Skeletal muscle cell (primary cell): ENCODE data around the gene LUZP1.
A peak's percentile ranks its signal among the peaks of the same experiment; 100 is the strongest.

Experiments
- DNase-seq: peaks from one replicate; pipeline ENCODE4 v3.0.0-alpha.2; 2010; ENCODE audit warnings: low read depth
- H3K4me3 ChIP-seq: 2 replicates; pipeline ENCODE4 v1.5.1; 2011; ENCODE audit warnings: low read depth, mild to moderate bottlenecking, control low read depth, low read length, moderate library complexity

The LUZP1 gene

DNA sequence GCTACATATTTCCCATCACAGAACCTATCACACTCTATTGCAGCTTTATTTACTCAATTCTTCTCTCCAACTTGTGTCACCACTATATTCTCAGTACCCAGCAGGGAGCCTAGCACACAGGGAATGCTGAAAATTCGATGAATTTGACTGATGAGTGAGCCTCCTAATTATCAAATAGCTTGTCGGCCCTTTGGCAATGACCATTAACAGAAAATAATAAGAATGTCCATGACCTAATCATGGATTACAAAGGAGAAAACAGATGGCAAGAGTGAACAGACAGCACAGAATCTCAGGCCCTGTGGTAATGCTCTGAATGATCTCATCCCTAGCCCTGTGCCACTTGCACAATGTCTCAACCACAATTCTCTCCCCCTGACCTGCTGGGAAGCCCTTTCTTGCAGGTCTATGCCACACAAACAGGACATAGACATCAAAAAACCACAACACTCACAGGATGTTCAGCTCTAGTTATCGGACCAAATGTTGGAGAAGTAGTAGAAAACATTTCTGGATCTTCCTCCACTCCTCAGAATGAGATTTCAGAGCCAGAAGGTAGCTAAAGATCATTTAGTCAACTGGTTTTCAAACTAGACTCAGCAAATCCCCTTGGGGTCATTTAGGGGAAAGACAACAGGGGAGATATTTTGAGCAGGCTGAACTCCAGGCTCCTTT is 68.4 kb downstream of the LUZP1 start:
- no peak overlapping the region for H3K4me3 ChIP-seq
- peak; percentile 97 for DNase-seq

DNA sequence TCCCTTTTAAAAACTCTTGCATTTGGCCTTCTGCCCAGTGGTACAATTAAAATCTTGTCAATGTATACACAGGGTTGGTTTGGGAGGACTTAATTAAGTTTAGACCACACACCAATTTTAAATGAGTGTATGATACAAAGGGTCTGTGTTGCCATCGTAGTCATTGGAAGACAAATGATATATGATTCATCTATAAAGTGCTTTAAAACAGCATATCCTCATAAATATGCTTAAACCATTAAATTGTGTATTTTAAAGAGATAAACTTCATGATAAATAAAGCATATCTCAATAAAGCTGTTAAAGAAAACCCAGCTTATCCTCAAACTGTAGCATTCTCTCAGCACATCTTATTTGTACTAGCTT is 69.5 kb downstream of the LUZP1 start:
- H3K4me3 ChIP-seq, result no peak overlapping the region
- no peak for DNase-seq

DNA sequence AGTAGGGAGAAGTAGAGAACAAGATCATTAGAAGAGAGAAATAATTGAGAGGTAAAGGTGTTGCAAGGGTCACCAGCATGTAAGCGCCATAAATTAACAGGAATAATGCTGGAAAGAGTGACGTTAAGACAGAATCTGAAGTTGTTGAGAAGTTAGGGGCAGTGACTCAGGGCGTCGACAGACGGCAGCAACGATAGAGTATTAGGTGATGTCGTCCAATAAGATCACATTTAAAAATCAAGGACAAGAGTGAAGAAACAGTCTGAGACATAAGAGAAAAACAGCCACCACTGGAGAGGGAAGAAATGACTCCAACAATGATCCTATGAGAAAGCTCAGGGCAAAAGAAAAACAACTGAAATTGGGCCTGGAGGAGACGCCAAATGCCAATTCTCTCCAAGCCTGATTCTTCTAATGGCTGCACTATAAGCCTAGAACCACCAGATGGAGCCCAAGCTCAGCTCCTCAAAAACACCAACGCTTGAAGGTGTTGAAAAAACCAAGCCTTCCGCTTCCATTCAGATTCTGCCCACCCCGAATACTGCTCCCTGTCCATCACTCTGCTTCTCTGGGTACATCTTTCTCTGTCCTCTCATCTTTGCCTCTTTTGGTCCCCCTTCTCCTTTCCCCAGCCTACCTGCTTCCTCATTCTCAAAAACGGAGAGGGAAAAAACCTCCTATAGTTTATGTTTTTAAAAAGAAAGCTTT is 70.0 kb downstream of the LUZP1 start:
- no peak for DNase-seq
- no peak overlapping the region for H3K4me3 ChIP-seq

DNA sequence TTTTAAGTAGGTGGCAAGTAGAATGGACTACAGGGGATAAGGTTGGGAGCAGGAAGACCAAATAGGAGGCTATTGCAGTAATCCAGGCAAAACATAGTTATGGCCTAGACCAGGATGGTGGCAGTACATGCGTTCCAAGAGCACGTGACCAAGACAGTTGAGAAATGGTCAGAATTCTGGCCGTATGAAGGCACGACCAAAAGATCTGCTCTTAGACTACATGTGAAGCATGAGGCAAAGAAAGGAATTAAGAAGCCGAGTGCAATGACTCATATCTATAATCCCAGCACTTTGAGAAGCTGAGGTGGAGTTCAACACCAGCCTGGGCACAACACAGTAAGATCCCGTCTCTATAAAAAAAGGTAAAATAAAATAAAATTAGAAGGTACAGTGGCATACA is 71.3 kb downstream of the LUZP1 start:
- DNase-seq, result no peak
- no peak overlapping the region for H3K4me3 ChIP-seq

DNA sequence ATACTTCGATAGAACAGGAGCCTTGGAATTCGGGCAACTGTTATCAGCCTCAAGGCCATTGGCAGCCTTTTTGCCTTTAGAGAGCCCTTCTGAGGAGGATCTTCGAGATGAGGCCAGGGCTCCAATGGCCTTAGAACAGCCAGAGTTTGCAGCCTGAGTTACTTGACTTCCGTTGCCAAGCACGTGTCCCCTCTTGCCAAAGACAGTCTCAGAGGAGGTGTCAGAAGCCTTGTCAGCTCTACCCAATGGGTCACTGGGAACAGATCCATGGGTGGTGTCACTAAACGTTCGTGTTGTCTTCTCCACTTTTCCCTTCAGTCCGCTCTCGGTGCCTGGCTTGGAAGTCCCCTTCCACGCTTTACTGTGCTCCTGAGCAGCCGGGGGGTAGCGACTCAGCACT is 76.2 kb downstream of the LUZP1 start:
- DNase-seq, result no peak
- no peak overlapping the region for H3K4me3 ChIP-seq

DNA sequence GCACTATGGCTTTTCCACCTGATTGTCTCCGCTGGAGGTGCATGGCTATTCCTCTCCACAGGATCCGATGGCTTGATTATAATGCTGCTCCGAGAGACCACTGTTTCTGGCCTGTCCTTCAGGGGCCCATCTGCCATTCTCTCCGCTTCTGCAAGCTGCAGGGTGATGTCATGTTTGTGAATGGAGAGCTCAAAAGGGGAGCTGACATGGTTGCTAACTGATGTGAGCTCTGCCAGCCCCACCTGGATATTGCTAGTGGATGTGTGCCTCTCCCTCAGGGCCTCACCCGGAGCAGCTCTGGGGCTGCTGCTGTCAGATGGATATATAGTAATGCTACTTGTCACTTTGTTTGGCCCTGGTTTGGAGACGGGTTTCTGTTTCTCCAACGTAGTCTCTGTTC is 77.1 kb downstream of the LUZP1 start:
- no peak for DNase-seq

DNA sequence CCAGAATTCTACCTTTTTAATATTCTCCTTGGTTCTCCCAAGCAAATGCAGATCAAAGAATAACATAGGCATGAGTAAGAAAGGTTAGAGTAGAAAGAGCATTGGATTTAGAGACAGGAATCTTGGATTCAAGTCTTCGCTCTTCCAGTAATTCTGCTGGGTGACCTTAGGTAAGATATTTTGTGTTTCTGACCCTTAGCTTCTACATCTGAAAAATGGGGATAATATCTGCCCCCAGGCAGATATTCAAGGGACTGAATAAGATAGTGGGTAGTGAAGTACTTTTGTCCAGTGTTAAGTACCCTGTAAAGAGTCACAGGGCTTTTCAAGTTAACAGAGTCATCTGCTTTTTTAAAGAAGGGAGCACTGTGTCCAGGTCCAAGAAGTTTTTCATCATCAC is 78.6 kb downstream of the LUZP1 start:
- no peak overlapping the region for H3K4me3 ChIP-seq
- DNase-seq, result no peak

More for the DNA sequence above, 77.1 kb downstream of the LUZP1 start:
- H3K4me3 ChIP-seq, result no peak overlapping the region

DNA sequence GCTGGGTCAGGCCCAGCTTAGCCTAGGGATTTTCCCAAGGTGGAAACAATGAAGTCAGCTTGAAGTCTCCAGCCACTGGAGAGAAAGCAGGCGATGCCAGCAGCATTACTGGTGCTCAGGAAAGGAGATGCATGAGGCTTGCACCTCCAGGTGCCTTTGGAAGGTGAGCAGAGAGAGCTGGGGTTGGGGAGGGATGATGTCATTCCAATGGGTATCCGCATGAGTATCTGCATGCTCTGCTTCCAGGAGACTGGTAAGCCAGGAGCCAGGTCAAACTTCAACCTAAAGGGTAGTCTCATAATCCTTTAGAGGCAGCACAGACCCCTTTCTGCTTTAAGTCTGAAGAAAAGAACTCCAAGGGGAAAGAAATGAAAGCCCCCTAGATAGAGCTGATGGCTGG is 80.6 kb downstream of the LUZP1 start:
- H3K4me3 ChIP-seq, result no peak overlapping the region
- no peak for DNase-seq

DNA sequence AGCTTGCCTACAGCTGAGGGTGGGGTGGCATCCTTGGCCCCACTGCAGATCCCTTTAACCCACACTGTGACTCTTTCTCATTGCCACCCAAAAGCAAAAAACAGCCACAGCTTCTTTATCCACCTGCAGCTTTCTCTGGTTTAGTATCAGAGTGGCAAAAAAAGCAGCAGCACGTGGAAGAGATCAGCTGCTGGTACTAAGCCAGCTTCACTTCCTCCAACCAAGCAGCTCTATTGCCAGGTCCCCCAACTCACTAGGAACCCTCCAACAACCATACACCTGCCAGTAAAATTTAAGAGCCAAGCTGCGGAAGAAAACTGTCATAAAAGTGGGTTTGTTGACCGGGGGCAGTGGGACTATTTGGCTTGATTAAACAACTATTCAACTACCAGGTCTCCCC is 83.0 kb downstream of the LUZP1 start:
- no peak for DNase-seq
- no peak overlapping the region for H3K4me3 ChIP-seq

DNA sequence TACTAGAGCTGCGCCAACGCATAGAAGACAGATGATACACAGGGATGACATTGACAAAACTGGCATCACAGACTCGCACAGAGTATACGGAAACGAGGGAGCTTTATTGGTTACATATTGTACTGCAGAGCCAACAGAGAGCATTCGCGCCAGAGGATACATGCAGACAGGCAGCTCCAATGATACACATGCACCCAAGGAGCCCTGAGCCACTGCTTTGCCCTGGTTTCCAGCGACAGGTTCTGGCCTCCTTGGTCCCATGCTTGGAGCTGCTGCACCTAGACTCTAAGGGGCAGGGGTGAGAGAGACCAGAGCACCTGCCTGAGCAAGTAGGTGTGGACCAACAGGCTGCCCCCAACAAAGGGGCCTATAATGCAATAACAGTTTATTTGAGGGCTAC is 83.8 kb downstream of the LUZP1 start:
- no peak for DNase-seq
- no peak overlapping the region for H3K4me3 ChIP-seq

DNA sequence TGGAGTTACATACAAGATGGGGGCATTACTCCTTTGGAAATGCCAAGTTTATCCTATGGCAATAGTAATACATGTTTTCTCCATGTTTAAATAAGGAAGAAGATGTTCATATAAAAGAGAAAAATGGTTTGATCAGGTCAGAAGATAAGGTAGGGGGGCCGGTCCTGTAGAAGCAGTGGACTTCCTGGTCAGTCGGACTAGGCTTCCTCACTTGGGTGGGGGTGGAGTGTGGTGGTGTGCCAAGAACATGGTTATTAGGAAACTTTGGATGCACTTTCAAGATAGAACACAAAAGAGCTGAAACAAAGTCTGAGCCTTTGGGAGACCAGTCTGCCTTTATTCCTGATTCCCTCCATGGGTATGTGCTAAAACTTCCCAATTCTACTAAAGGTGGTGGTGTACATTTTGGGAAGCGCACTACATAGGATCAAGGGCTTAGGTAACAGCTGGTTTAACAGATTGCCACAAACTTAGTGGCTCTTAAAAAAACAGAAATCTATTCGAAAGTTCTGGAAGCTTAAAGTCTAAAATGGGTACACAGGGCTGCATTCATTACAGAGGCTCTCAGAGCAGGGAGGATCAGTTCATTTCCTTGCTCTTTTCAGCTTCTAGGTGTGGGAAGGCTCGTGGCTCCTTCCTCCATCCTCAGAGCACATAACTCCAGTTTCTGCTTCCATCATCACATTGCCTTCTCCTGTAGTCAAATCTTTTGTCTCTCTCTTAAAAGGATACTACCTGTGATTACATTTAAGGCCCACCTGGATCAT is 84.8 kb downstream of the LUZP1 start:
- no peak for DNase-seq
- no peak overlapping the region for H3K4me3 ChIP-seq

DNA sequence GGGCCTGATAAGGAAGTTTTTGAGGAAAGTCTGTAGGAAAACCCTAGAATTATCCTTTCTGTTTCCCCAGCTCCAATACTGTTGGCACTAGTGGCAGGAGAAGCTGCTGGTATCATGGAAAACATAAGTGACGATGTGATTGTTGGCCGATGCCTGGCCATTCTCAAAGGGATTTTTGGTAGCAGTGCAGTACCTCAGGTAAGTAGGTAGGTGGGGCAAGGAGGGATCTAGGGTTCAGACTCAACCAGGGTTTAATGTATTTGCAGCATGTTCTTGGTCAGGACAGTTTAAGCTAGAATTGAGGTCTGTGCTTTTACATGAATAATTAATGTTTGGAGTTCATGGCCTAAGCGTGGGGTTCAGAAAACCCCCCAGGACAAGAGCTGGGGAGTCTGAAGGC is 87.3 kb downstream of the LUZP1 start:
- no peak overlapping the region for H3K4me3 ChIP-seq
- no peak for DNase-seq

DNA sequence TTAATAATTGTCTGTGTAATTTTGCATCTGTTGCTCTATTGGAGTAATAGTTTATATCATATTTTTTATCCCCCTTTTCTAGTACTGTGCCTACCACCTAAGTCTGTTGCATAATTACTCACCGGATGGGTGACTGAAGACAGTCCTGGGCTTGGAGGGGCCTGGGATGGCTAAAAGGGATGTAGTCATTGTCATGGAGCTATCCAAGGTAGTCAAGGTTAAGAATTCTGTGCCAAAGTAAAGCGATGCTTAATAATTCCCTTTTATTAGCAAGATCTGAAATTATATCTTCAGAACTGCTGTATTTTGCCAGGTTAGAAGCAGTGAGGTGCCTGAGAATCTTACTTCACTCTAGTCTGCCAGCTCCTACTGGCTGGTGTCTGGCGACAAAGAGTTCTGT is 87.8 kb downstream of the LUZP1 start:
- DNase-seq, result no peak
- H3K4me3 ChIP-seq, result no peak overlapping the region

DNA sequence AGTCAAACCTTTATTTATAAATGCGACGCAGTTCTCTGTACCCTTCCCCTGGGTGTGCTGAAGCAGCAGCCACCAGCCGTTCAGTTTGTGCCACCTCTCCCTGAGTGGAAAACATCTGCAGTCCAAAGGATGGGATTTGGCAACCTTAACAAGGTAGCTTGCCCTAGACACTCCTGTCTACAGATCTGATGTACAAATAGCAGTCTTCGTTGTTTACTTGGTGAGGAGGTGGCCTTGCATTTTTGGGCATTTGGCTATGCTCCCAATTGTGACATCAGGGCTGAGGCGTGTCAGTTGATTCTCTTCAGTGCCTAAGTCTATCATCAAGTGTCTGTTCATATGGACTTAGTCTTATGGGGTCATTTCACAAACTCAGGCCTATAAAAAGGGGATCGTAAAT is 89.6 kb downstream of the LUZP1 start:
- DNase-seq, result no peak
- H3K4me3 ChIP-seq, result no peak overlapping the region

DNA sequence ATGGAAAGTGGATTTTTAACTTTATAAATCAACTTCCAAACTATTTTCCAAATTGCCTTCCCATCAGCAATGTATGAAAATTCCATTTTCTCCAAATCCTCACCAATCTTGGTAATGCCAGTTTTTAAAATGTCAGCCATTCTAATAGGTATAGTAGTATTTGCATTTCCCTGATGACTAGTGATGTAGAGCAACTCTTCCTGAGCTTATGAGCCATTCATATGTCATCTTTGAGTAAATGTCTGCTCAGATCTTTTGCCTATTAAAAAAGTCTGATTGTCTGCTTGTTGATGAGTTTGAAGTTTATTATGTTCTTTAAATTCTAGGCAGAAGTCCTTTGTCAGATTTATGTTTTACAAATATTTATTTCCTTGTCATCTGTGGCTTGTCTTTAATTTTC is 94.6 kb downstream of the LUZP1 start:
- DNase-seq, result no peak

DNA sequence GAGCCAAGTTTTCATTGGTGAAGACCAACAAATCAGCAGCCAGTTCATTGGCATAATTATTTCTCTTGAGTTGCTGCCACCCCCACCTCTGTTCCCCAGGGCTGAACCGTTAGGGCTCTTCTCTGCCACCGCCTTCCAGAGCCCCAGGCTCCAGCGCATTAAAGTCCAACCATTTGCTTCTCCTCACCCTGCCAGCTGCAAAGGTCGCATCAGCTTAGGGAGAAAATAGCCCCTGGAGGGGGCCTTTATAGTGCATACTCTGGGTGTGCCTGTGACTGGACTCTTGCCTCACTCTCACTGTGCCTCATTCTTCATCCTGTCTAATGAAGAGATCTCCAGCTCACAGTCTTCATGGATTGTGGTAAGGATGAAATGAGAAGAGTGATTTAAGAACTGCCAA is 99.0 kb downstream of the LUZP1 start:
- no peak for DNase-seq

More for the DNA sequence above, 94.6 kb downstream of the LUZP1 start:
- no peak overlapping the region for H3K4me3 ChIP-seq

DNA sequence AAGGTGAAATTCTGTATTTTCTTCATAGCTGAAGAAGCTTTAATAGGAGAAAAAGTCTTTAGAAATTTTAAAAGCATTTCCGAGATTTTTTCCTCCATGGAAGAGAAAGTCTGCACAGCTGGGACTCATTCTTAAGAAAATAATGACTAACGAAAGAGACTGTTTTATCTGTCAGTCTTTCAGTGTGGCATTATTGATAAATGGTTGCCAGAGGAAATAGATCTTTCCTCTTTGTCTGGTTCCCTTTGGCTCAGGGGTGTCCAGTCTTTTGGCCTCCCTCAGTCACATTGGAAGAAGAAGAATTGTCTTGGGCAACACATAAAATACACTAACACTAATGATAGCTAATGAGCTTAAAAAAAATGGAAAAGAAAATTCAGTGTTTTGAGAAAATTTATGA is 99.5 kb downstream of the LUZP1 start:
- no peak overlapping the region for H3K4me3 ChIP-seq
- no peak for DNase-seq

More for the DNA sequence above, 99.0 kb downstream of the LUZP1 start:
- H3K4me3 ChIP-seq, result no peak overlapping the region

DNA sequence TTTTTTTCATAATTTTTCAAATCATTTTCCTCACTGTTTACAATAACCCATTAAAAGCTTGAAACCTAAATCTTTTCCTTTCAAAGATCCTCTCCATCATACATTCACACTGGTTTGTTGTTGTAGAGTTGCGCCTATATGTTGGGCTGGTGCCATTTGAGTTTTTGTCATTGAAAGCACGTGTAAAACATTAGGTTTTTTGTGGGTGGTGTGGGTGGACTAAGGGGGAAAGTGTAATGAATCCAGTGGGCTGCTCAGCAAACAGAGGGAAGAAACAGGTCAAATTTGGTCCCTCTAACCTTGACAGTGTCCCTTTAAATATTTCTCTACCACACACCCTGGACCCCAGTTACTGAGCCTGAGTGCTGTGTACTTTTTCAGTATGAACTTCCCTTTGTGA is 102.6 kb downstream of the LUZP1 start:
- no peak for DNase-seq
- no peak overlapping the region for H3K4me3 ChIP-seq

DNA sequence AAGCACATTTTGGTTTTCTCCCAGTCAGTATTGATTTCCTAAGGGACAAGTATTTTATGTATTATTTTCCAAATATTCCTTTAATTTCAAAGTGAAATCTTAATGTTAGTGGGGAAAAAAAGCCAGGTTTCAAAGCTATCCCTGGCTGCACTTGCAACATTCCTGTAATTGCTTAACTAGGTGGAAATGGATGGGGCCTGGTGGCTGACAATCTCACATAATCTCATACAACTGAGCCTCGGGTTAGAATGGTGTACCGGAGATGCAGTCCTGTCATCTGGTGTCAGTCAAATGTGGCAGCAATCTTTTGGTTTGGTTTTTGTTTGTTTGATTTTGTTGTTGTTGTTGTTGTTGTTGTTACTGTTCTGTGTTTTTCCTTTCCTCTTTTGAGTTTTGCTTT is 103.3 kb downstream of the LUZP1 start:
- H3K4me3 ChIP-seq, result no peak overlapping the region
- DNase-seq, result no peak

DNA sequence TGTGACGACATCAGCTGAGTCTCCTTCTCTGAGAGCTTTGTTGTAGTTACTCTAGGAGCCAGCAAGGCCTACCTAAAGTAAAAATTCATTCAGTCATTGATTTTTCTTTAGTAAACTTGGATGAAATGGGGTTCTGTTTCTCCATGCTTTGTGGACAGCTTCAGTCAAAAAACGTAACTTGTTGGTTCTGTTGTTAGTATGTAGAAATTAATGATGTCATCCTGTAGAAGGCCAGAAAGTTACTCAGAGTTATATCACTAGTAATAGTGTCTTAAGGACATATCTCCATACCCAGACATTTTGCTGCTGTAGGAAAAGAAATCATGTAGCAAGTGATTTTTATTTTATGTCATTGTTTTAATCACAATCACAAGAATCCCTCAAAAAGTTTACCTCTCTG is 106.4 kb downstream of the LUZP1 start:
- no peak for DNase-seq

DNA sequence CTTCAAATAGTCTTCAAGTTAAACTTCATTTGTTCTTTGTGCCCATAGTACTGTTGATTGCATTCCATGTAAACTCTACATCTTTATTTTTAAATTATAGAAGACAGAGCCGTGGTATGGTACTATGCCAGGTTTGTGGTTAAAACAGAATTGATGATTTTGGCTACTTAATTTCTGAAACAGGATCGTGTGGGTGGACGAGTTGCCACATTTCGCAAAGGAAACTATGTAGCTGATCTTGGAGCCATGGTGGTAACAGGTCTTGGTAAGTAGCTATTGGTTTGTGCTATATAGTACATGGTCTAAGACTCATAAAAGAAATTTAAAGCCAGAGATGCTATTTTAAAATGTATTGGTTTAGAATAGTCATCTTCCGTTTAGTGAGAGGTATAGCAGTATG is 111.4 kb downstream of the LUZP1 start:
- no peak overlapping the region for H3K4me3 ChIP-seq
- no peak for DNase-seq

More for the DNA sequence above, 106.4 kb downstream of the LUZP1 start:
- no peak overlapping the region for H3K4me3 ChIP-seq
